ENCODE results near the gene ATE1.

Gene ATE1

GRCh38 chr10:121822724-121823123 is 105.1 kb downstream of the ATE1 start:
- H3K4me3 Mint-ChIP-seq: no peak overlapping the region
- H3K27me3 Mint-ChIP-seq: no peaks in the 10 kb centered on the region
- H3K36me3 Mint-ChIP-seq: peaks cover 10% of the 10 kb centered on the region
- ATAC-seq (ENCODE audit: low read depth): no peak
- DNase-seq (ENCODE audit: low spot score in 2 of 2): no peak
- H3K27ac Mint-ChIP-seq: no peak overlapping the region
- H3K9me3 Mint-ChIP-seq: no peaks in the 10 kb centered on the region
- peaks cover 12% of the 10 kb centered on the region for H3K4me1 Mint-ChIP-seq

GRCh38 chr10:121822180-121822579 is 105.7 kb downstream of the ATE1 start:
- ATAC-seq (ENCODE audit: low read depth) (no peak), DNase-seq (ENCODE audit: low spot score in 2 of 2) (no peak)
- no peaks in the 10 kb centered on the region for H3K9me3 Mint-ChIP-seq
- H3K27ac Mint-ChIP-seq: no peak overlapping the region
- H3K27me3 Mint-ChIP-seq: no peaks in the 10 kb centered on the region
- peaks cover 9% of the 10 kb centered on the region for H3K36me3 Mint-ChIP-seq
- no peak overlapping the region for H3K4me3 Mint-ChIP-seq
- H3K4me1 Mint-ChIP-seq: peaks cover 12% of the 10 kb centered on the region

GRCh38 chr10:121819049-121819448 is 108.8 kb downstream of the ATE1 start:
- Mint-ChIP-seq H3K4me1 (peaks cover 10% of the 10 kb centered on the region), H3K9me3 (no peaks in the 10 kb centered on the region), H3K36me3 (peaks cover 7% of the 10 kb centered on the region), H3K27ac (no peak overlapping the region), H3K27me3 (no peaks in the 10 kb centered on the region), H3K4me3 (no peak overlapping the region)
- DNase-seq (ENCODE audit: low spot score in 2 of 2) (no peak), ATAC-seq (ENCODE audit: low read depth) (no peak)

- Mint-ChIP-seq H3K36me3 (peaks cover 7% of the 10 kb centered on the region), H3K27me3 (no peaks in the 10 kb centered on the region), H3K4me1 (peaks cover 10% of the 10 kb centered on the region), H3K9me3 (no peaks in the 10 kb centered on the region), H3K4me3 (no peak overlapping the region), H3K27ac (no peak overlapping the region)
- ATAC-seq (ENCODE audit: low read depth) (no peak), DNase-seq (ENCODE audit: low spot score in 2 of 2) (no peak)
These were observed 109.2 kb downstream of the ATE1 start for GRCh38 chr10:121818599-121818998.

GRCh38 chr10:121816197-121816596 is 111.6 kb downstream of the ATE1 start:
- DNase-seq (ENCODE audit: low spot score in 2 of 2) (no peak), ATAC-seq (ENCODE audit: low read depth) (no peak)
- no peaks in the 10 kb centered on the region for H3K27me3 Mint-ChIP-seq
- H3K9me3 Mint-ChIP-seq: no peaks in the 10 kb centered on the region
- H3K4me3 Mint-ChIP-seq: no peak overlapping the region
- no peak overlapping the region for H3K27ac Mint-ChIP-seq
- peaks cover 2% of the 10 kb centered on the region for H3K4me1 Mint-ChIP-seq
- peaks cover 2% of the 10 kb centered on the region for H3K36me3 Mint-ChIP-seq

GRCh38 chr10:121813857-121814256 is 114.0 kb downstream of the ATE1 start:
- H3K4me1 Mint-ChIP-seq: no peaks in the 10 kb centered on the region
- no peak for DNase-seq (ENCODE audit: low spot score in 2 of 2)
- no peak overlapping the region for H3K4me3 Mint-ChIP-seq
- H3K9me3 Mint-ChIP-seq: no peaks in the 10 kb centered on the region
- no peak overlapping the region for H3K27ac Mint-ChIP-seq
- ATAC-seq (ENCODE audit: low read depth): no peak
- peaks cover 5% of the 10 kb centered on the region for H3K36me3 Mint-ChIP-seq
- H3K27me3 Mint-ChIP-seq: no peaks in the 10 kb centered on the region

GRCh38 chr10:121813211-121813815 is 114.5 kb downstream of the ATE1 start:
- no peak overlapping the region for H3K4me3 Mint-ChIP-seq
- no peaks in the 10 kb centered on the region for H3K4me1 Mint-ChIP-seq
- no peak overlapping the region for H3K27ac Mint-ChIP-seq
- H3K36me3 Mint-ChIP-seq: peaks cover 5% of the 10 kb centered on the region
- DNase-seq (ENCODE audit: low spot score in 2 of 2) (no peak), ATAC-seq (ENCODE audit: low read depth) (no peak)
- no peaks in the 10 kb centered on the region for H3K27me3 Mint-ChIP-seq
- no peaks in the 10 kb centered on the region for H3K9me3 Mint-ChIP-seq

- peaks cover 6% of the 10 kb centered on the region for H3K36me3 Mint-ChIP-seq
- H3K9me3 Mint-ChIP-seq: no peaks in the 10 kb centered on the region
- DNase-seq (ENCODE audit: low spot score in 2 of 2): no peak
- H3K27ac Mint-ChIP-seq: no peak overlapping the region
- no peak for ATAC-seq (ENCODE audit: low read depth)
- H3K4me3 Mint-ChIP-seq: no peak overlapping the region
- H3K4me1 Mint-ChIP-seq: no peaks in the 10 kb centered on the region
- no peaks in the 10 kb centered on the region for H3K27me3 Mint-ChIP-seq
These were observed 115.8 kb downstream of the ATE1 start for GRCh38 chr10:121812031-121812430.

GRCh38 chr10:121811386-121811785 is 116.4 kb downstream of the ATE1 start:
- ATAC-seq (ENCODE audit: low read depth) (no peak), DNase-seq (ENCODE audit: low spot score in 2 of 2) (no peak)
- Mint-ChIP-seq H3K27me3 (no peaks in the 10 kb centered on the region), H3K36me3 (peaks cover 9% of the 10 kb centered on the region), H3K4me1 (no peaks in the 10 kb centered on the region), H3K9me3 (no peaks in the 10 kb centered on the region), H3K4me3 (no peak overlapping the region), H3K27ac (no peak overlapping the region)

GRCh38 chr10:121808835-121809234 is 119.0 kb downstream of the ATE1 start:
- Mint-ChIP-seq H3K4me1 (no peaks in the 10 kb centered on the region), H3K4me3 (no peak overlapping the region), H3K9me3 (no peaks in the 10 kb centered on the region), H3K27me3 (no peaks in the 10 kb centered on the region), H3K27ac (no peak overlapping the region), H3K36me3 (peaks cover 9% of the 10 kb centered on the region)
- DNase-seq (ENCODE audit: low spot score in 2 of 2): no peak
- no peak for ATAC-seq (ENCODE audit: low read depth)

- H3K27ac Mint-ChIP-seq: no peak overlapping the region
- ATAC-seq (ENCODE audit: low read depth) (no peak), DNase-seq (ENCODE audit: low spot score in 2 of 2) (no peak)
- no peak overlapping the region for H3K4me3 Mint-ChIP-seq
- H3K9me3 Mint-ChIP-seq: no peaks in the 10 kb centered on the region
- no peaks in the 10 kb centered on the region for H3K27me3 Mint-ChIP-seq
- H3K36me3 Mint-ChIP-seq: peaks cover 9% of the 10 kb centered on the region
- peaks cover 2% of the 10 kb centered on the region for H3K4me1 Mint-ChIP-seq
These were observed 123.4 kb downstream of the ATE1 start for GRCh38 chr10:121804460-121804859.

GRCh38 chr10:121803611-121804010 is 124.2 kb downstream of the ATE1 start:
- H3K4me3 Mint-ChIP-seq: no peak overlapping the region
- no peak for ATAC-seq (ENCODE audit: low read depth)
- no peaks in the 10 kb centered on the region for H3K9me3 Mint-ChIP-seq

GRCh38 chr10:121800831-121801230 is 127.0 kb downstream of the ATE1 start:
- H3K27me3 Mint-ChIP-seq: no peaks in the 10 kb centered on the region
- H3K4me1 Mint-ChIP-seq: peaks cover 4% of the 10 kb centered on the region
- no peaks in the 10 kb centered on the region for H3K9me3 Mint-ChIP-seq
- no peak for DNase-seq (ENCODE audit: low spot score in 2 of 2)
- no peak overlapping the region for H3K4me3 Mint-ChIP-seq
- H3K27ac Mint-ChIP-seq: no peak overlapping the region
- peaks cover 9% of the 10 kb centered on the region for H3K36me3 Mint-ChIP-seq
- no peak for ATAC-seq (ENCODE audit: low read depth)

More at GRCh38 chr10:121803611-121804010, 124.2 kb downstream of the ATE1 start:
- H3K4me1 Mint-ChIP-seq: peaks cover 2% of the 10 kb centered on the region
- H3K36me3 Mint-ChIP-seq: peaks cover 14% of the 10 kb centered on the region
- no peak for DNase-seq (ENCODE audit: low spot score in 2 of 2)
- H3K27me3 Mint-ChIP-seq: no peaks in the 10 kb centered on the region
- no peak overlapping the region for H3K27ac Mint-ChIP-seq

- no peak for DNase-seq (ENCODE audit: low spot score in 2 of 2)
- H3K36me3 Mint-ChIP-seq: peaks cover 9% of the 10 kb centered on the region
- no peak overlapping the region for H3K27ac Mint-ChIP-seq
- H3K27me3 Mint-ChIP-seq: no peaks in the 10 kb centered on the region
- ATAC-seq (ENCODE audit: low read depth): no peak
- H3K4me3 Mint-ChIP-seq: no peak overlapping the region
- H3K4me1 Mint-ChIP-seq: peaks cover 4% of the 10 kb centered on the region
- H3K9me3 Mint-ChIP-seq: no peaks in the 10 kb centered on the region
These were observed 127.7 kb downstream of the ATE1 start for GRCh38 chr10:121800146-121800545.

GRCh38 chr10:121797490-121797889 is 130.3 kb downstream of the ATE1 start:
- H3K9me3 Mint-ChIP-seq: no peaks in the 10 kb centered on the region
- no peak overlapping the region for H3K4me3 Mint-ChIP-seq
- peaks cover 10% of the 10 kb centered on the region for H3K36me3 Mint-ChIP-seq
- ATAC-seq (ENCODE audit: low read depth) (no peak), DNase-seq (ENCODE audit: low spot score in 2 of 2) (no peak)
- no peaks in the 10 kb centered on the region for H3K27me3 Mint-ChIP-seq
- peaks cover 2% of the 10 kb centered on the region for H3K4me1 Mint-ChIP-seq
- no peak overlapping the region for H3K27ac Mint-ChIP-seq
